GM10847 (cell line): ENCODE measurements around the gene NOP56.

Experiments
- POLR2A ChIP-seq: IDR thresholded peaks from 2 replicates; pipeline ENCODE4 v1.6.1; 2011; ENCODE audit not compliant: insufficient read length; ENCODE audit errors: extremely low read depth

NOP56 gene, protein sequence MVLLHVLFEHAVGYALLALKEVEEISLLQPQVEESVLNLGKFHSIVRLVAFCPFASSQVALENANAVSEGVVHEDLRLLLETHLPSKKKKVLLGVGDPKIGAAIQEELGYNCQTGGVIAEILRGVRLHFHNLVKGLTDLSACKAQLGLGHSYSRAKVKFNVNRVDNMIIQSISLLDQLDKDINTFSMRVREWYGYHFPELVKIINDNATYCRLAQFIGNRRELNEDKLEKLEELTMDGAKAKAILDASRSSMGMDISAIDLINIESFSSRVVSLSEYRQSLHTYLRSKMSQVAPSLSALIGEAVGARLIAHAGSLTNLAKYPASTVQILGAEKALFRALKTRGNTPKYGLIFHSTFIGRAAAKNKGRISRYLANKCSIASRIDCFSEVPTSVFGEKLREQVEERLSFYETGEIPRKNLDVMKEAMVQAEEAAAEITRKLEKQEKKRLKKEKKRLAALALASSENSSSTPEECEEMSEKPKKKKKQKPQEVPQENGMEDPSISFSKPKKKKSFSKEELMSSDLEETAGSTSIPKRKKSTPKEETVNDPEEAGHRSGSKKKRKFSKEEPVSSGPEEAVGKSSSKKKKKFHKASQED

DNA sequence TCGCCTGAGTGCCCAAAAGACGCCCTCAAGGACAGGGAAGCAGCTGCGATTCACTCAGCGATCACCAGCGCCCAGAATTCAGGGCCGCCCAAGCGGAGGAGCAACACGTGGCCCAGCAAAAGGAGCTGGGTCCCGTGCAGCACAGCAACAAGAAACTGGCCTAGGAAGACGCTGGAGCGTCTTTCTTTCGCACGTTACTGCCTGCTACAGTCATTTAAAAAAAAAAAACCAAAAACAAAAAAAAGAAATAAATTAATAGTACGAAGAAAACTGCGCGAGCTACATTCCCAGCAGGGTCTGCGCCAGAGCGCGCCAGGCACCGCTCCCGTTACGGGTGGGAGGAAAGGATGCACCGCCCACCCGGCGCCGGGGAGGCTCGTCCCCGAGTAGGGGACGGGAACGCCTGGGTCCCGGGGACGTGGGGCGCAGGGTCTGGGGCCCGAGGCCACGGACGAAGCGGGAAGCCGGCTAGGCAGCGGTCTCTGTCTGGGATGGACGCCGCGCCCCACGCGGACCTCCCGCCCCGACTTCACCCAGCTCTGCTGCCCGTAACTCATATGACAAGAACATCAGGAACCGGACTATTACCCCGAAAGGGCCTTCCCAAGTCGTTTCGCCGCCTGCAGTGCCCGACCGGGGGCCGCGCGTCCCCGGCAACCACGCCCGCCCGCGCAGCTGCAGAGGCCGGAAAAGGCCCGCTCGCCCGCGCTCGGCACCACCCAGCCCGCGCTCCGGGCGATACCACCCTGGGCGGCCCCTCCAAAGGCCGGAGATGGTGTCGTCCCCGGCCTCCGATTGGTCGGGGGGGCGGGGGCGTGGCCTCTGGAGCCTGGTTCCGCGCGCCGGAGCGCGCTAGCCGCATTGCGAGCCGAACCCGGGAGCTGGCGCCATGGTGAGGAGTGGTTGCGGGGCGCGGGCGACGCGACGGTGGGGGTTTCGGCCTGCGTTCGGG lies at the start of gene NOP56:
Gene NOP56, plus strand, starts transcription at position 861 of the 952 bp plus-strand sequence. Its CDS starts 29 bp downstream, at position 890.
- peak; percentile 95 for TF ChIP-seq POLR2A

DNA sequence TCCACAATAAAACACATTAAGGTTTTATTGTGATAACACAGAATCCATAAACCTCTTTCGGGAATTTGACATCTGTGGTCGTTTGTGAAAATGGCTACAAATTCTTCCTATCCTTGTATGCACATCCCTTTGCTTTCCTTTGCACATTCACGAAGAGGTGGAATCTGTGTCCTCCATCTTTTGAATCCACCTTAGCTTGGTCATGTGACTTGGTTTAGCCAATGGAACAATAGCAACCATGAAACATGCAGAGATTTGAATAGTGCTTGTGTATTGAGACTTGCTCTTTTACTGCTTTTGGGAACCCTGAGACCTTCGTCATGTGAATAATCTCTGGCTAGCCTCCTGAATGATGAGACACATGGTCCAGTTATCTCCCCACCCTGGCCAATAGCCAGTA lies 49.7 kb upstream of the NOP56 start:
- no peak for TF ChIP-seq POLR2A

DNA sequence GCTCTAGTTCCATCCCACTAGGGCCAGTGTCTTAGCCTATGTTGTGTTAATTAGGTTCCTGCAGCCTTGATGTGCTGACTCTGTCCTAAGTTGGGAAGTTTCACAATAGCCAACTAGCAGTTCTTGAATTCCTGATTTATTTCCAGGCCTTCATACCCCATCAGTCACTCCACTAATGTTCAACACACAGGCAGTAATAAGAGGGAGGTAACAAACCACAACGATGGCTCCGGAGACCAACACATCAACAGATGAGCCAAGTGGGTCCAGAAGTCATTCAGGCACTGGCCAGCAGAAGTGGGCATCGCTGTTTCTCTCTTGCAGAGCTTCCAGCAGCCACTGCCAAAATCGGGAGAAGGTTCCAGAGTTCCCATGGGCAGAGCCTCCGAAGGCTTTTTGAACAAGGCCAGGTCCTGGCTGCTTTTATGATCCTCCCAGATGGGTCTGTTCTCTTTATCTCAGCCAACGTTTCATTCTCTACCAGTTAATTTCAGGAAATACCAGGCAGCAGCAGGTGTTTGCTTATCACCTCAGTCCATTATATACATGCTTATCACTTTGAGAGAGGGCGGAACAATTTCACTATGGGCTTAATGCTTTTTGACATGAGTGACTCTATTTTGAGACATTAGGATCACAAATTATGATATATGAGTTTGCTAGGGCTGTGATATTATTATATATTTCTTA lies 48.5 kb upstream of the NOP56 start:
- TF ChIP-seq POLR2A = no peak

DNA sequence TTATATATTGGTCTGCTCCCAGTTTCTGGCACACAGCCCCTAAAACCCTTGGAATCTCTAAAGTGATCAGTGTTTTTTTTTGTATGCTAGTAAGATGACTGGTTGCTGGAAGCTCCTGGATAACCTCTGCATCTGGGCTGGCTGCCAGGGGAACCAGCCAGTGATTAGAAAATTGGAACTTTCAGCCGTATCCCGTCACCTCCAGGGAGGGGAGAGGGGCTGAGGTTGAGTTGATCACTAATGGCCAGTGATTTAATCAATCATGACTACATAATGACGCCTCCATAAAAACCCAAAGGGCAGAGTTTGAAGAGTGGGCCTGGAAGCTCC lies 48.0 kb upstream of the NOP56 start:
- no peak for TF ChIP-seq POLR2A

DNA sequence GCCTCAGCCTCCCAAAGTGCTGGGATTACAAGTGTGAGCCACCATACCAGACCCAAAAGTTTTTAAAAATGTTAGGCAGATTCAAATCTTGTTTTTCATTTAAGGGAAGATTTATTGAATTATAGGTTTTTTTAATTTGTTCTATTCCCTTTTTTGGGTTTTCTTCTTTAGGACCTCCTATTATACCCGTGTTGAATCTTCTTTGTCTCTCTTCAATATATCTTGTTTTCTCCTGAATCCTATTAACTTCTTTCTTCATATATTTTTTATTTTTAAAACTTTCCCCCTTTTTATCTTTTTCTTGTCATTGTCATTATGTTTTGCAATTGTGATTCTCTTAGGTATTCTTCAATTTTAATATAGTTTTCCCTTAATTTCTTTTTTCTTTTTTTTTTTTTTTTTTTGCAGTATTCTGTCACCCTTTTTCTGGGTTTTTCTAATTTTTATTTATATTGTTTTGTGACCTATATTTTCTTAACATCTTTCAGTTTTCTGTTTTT lies 45.9 kb upstream of the NOP56 start:
- TF ChIP-seq POLR2A = no peak

DNA sequence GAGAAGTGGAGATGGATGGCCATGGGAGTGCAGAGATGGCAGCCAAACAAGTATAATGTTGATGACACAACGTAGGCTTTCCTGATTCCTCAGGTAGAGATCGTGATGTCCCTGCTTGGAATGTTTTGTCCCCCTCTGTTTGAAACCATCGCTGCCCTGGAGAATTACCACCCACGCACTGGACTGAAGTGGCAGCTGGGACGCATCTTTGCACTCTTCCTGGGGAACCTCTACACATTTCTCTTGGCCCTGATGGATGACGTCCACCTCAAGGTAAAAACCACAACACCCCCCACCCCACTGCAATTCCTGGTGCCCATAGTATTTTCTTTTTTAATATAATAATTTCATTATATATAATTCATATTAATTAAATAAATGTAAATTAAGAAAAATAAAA lies 42.1 kb upstream of the NOP56 start:
- no peak for TF ChIP-seq POLR2A

DNA sequence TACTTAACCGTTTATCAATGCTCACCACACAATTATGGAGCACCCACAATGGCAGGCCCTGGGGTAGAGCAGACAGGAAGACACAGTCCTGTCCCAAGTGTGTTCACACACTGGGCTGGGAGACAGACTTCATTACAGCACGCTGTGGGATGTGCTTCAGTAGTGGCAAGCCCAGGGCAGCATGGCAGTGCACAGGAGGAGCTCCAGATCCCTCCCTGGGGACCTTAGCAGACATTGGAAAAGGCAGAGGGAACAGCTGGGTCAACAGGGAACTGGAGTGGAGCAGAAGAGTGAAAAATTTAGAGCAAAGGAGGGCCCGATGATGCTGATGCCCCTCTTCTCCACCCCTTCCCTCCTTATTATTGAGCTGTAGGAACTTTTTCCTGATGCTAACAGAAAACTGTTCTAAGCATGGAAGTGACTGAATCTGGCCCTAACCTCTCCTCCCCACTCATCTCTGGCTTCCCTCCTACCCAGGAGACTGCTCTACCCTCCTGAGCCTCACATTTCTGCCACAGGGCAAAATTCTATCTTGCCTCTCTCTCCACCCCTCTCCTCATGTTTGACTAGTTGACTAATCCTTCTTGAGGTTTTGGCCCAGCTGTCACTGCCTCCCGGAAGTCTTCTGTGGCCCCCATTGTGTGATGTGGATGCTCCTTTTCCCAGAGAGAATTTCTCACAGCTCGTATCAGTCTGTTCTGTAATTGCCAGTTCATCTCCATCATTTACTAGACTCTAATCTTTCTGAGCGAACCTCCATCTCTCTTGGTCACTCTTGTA lies 41.3 kb upstream of the NOP56 start:
- no peak for TF ChIP-seq POLR2A

DNA sequence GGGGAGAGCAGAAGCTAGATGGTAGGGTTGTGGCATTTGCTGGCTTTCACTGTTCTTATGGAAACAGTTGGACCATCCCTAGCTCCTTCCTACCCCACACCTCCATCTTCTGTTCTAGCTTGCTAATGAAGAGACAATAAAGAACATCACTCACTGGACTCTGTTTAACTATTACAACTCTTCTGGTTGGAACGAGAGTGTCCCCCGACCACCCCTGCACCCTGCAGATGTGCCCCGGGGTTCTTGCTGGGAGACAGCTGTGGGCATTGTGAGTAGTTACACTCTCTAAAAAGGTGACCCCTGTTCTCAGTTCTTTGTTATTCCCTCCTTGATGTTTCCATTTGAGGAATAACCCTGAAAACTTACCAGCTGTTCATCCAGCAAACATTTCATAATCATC lies 40.4 kb upstream of the NOP56 start:
- no peak for TF ChIP-seq POLR2A

DNA sequence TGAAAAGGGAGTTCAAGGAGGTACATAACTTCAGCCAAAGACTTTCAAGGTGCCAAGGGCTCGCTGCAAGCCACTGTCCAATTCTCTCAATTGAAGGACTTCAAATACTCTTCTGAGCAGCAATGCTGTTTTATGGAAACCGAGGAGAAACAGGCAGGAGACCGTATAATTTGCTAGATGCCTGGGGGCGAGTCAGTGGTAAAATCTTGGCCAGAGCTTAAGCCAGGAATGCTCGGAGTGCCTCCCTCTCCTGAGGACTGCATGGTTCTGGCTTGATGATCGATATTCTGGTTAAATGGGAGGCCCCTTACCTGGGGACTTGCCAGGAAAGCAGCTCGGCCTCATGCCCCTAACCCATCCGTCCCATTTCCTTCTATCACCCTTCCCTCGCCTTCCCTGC lies 35.8 kb upstream of the NOP56 start:
- no peak for TF ChIP-seq POLR2A

DNA sequence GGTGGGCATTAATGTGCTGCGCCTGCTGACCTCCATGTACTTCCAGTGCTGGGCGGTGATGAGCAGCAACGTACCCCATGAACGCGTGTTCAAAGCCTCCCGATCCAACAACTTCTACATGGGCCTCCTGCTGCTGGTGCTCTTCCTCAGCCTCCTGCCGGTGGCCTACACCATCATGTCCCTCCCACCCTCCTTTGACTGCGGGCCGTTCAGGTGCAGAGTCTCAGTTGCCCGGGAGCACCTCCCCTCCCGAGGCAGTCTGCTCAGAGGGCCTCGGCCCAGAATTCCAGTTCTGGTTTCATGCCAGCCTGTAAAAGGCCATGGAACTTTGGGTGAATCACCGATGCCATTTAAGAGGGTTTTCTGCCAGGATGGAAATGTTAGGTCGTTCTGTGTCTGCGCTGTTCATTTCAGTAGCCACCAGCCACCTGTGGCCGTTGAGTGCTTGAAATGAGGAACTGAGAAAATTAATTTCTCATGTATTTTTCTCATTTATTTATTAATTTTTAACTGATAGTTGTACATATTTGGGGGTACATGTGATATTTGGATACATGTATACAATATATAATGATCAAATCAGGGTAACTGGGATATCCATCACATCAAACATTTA lies 35.2 kb upstream of the NOP56 start:
- no peak for TF ChIP-seq POLR2A

DNA sequence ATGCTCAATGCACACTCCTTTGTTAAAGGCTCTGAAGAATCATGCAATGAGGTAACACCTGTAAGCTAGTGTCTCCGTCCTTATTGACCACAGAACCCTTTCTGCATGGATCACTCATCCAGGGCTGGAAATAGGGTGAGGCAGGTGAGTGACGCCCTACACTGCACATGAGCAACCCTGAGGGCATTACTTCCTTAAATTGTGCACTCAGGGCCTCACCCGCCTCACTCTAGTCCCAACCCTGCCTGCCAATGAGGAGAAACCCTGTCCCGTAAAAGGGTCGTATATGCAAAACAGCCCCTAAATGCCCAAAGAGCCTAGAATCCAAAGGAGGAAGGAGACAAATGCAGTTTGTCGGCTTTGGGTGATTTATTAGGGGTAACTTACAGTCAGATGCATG lies 33.6 kb upstream of the NOP56 start:
- TF ChIP-seq POLR2A = no peak

DNA sequence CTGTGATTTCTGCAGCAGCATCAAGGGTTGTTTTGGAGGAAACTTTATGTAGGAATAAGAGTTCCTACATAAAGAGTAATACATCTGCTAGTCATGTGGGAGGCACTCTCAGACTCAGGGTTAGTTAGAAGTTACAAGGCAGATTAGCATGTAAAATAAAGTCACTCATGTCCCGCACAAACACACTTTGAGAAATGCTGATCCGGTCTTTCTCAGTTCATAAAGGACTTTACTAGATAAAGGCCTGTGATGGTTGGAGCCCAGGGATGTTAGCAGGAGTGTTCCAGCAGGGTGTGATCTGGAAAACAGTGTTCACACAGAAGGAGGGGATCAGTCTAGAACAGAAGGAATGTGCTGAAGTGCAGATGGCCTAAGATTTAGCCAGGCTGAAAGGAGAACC lies 33.1 kb upstream of the NOP56 start:
- TF ChIP-seq POLR2A = no peak

DNA sequence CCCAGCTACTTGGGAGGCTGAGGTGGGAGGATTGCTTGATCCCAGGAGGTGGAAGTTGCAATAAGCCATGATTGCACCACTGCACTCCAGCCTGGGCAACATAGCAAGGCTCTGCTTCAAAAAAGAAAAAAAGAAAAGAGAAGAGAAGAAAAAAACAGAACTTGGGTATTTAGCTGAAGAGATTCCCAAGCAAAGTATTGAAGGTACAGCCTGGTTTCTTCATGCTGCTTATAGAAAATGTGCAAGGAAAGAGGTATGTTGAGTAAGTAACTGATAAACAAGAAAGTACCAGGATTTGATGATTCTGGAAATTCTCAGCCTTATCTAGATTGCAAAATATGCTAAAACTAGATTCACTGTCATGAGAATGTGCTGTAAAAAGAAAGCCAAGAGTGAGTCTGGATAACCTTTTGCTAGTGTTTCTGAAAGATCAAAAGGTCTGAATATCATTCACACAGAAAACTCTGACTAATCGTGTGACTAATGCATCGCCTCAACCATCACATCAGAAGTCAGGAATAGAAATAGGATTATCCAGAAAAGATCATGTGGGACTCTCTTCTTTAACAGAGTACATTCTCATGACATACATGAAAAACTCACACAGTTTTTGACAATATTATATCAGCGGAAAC lies 32.4 kb upstream of the NOP56 start:
- no peak for TF ChIP-seq POLR2A
